GM18511 (cell line): ENCODE results near the gene CTXND1.

ENCODE experiments used
- ATAC-seq: cut with Tn5 transposase; IDR thresholded peaks from one replicate; pipeline ENCODE4 v1.9.1; 2021; ENCODE audit warnings: mild to moderate bottlenecking, moderate library complexity; ENCODE audit not compliant: unreplicated experiment

CTXND1 gene

DNA sequence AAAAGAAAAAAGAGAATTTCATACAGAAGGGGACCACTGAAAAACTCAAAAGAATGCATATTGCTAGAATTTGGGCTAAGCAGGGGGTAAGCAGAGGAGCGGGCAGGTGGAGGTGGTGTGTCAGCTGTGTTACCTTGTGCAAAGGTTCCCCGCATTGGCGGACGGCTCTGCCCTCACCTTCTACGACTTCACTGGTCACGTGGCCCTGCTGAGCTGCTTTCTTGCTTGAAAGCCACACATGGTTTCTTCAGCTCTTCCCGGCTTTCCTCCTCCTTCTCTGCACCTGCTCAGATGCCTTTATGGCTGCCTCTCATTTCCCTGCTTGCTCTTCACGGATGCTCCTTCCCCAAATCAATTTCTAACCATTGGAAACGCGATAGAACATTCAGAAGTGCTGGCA lies 68.7 kb downstream of the CTXND1 start:
- no peak for ATAC-seq

DNA sequence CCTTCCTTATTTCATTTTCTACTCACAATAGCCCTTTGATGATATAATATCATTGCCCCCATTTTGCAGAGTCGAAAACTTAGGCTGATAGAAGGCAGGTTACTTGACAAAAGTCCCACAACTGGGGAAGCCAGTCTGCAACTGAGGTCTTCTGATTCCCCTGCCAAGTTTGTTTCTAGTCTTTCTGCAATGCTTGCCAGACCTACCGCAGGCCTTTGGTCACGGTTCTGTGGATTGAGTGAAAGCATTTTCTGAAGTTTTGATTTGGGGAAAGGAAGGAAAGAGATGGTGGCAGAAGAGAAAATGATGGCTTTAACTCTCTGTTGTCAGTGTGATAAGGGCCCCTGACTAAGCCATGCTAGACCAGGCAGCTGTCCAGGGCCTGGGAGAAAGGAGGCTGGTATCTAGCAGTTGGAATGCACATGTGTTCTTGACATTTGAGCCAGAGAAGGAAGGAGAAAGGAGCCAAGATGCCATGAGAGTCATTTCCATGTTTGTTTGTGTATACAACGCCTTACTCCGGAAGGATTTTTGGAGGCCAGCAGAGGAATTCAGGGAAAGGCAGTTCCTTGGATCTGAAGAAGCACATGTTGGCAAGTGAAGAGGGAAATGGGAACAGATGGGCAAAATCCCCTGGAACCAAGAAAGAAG lies 69.3 kb downstream of the CTXND1 start:
- no peak for ATAC-seq

DNA sequence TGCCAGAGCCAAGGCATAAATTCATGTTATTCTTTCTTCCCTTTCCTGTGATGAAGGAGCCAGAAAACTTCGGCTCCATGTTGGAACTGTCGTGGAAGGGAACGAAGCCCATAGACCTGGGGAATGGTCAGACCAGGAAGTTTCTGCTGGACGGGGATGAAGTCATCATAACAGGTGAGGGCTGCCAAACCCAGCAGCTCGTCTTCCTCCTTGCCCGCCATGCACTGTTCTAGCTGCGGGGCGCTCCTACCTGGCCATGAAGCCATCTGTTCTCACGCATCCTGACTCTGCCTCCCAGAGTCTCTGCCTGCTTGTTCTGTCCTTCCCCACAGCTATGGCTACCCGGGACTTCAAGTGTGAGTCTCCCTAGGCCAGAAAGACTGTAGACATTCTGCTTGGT lies 71.0 kb downstream of the CTXND1 start:
- no peak for ATAC-seq

DNA sequence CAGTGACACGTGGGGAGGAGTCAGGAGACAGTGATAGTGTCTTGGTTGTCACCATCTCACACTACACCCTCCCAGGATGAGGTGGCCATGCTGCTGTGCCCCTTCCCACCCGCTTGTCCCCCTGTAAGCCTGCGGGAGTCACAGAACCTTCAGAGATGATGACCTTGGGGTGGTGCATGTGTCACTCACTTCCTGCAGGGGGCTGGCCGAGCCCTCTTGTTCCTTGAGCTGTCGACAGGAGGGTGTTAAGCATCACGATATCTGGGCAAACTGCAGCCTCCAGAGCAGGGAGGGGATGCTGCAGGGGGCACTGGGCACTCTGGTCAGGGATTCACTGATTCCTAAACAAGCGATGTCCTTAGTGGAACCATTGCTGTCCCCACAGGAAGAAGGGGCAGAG lies 71.5 kb downstream of the CTXND1 start:
- no peak for ATAC-seq

DNA sequence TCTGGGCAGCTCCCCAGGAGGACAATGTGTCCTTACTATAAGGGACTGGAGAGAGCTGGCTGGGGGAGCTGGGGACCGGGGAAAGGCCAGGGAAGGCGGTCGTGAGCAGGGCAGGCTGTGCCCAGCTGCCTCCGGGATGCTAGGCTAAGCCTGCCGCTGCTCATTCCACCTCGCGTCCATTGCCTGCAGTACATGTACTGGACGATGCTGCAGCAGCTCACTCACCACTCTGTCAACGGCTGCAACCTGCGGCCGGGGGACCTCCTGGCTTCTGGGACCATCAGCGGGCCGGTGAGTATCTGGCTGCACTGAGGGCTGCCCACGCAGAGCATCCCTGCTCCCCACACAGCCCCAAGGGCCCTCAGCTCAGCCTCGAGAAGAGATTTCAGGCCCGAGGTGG lies 72.1 kb downstream of the CTXND1 start:
- no peak for ATAC-seq

DNA sequence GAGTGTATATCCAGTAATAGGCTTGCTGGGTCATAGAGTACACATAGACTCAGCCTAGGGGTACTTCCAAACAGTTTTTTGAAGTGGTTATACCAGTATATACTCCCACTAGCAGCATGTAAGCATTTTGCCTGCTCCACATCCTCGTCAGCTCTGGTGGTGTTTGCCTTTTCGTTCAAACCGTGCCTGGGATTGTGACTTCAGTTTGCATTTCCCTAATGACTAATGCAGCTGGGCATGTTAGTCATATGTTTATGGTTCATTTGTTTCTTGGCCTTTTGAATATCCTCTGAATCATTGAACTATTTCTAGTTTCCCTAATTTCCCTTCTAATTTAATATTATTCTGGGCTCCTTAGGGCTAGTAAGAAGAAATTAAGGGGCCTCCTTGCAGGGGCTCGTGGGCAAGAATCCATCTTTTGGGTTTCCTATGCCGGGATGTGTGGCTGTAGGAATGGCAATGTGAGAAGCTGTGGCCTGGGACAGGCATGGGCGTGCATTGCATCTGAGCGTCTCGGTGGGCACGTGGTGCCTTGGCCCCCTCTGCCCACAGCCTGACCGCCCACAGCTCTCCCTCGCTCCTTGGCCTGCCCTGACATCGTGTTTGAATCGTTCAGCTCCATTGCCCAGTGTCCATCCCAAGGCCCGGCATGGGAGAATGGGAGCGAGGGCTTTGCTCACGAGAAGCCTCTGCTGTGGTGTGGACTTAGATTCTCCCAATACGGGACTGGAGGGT lies 72.8 kb downstream of the CTXND1 start:
- no peak for ATAC-seq

DNA sequence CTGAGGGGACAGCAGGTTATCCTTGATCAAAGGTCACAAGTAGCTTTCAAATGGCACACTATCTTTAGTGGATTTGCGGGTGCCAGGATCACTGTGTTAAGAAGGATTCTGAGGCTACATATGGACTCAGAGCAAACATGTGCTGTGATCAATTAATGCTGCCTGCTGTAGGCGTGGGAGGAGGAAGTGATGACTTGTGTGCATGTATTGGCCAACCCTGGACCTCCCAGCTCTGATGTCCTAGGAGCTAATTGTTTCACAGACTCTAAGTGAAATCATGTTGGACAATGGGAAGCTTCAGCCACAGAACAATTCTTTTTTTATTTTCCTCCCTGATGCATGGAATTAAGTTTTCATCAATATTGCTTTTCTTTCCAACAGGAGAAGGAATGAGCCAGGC lies 74.9 kb downstream of the CTXND1 start:
- no peak for ATAC-seq

DNA sequence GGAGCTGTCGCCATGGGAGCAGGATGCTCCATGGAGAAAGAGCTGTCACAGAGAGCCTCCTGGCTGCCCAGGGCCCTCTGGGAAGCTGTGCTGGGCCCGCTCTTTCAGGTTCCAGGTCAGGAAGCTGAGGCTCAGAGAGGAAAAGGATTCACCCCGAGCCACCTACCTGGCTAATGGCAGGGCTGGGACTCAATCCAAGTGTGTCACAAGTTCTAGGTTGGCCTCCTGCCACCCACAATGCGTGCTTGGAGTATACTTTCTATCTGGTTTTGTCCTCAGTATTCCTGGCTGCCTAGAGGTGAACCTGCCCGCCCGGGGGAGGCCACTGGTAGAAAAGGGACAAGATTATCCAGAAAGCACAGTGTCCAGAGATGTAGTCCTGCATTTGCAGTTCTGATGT lies 75.6 kb downstream of the CTXND1 start:
- ATAC-seq, result no peak

DNA sequence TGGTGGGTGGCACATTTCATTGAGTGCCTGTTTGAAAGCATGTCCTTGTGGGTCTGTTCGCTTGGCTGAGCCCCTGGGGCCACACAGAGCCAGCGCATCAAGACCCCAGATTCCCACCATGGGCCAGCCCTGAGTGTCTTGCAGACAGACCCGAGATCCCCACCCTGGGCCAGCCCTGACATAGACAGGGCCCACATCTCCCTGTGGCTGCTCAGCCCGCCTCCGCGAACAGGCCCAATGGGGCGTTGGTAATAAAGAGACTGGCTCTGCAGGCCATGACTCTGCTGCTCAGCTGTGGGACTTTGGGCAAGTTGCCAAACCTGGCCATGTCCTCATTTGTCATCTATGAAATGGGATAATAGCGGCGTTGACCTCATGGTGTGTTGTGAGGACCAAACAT lies 76.6 kb downstream of the CTXND1 start:
- ATAC-seq, result no peak

DNA sequence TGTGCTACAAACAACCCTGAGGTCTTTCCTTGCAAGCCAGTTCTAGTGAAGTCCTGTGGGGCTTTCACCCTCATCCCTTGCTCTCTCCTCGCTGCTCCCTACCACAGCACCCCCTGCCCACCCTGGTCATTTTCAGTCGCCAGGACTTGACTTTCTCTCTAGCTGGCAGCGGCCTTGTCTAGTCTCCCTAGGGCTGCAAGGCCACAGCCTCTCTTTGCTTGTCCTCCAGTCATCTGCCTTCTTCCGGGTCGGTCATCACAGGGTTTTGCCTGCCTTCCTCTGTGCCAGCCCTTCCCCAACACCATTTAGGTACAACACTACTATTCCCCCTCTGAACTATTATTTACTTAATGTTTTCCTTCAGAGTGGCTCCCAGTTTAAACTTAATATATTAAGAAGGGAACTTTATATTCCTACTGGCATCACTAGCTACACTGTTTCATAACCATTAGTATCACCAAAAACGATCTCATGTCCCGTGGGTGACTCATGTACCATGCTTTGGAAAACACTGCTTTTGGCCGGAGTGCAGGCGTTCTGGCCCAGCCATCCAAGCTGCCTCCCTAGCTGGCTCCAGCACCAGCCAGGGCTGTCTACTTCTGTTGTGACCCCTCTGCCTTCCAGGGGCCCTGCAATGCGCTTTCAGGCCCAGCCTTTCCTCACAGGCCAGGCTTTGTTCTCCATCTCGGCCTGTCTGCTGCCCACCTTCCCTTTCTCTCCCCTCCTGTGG lies 77.8 kb downstream of the CTXND1 start:
- no peak for ATAC-seq

DNA sequence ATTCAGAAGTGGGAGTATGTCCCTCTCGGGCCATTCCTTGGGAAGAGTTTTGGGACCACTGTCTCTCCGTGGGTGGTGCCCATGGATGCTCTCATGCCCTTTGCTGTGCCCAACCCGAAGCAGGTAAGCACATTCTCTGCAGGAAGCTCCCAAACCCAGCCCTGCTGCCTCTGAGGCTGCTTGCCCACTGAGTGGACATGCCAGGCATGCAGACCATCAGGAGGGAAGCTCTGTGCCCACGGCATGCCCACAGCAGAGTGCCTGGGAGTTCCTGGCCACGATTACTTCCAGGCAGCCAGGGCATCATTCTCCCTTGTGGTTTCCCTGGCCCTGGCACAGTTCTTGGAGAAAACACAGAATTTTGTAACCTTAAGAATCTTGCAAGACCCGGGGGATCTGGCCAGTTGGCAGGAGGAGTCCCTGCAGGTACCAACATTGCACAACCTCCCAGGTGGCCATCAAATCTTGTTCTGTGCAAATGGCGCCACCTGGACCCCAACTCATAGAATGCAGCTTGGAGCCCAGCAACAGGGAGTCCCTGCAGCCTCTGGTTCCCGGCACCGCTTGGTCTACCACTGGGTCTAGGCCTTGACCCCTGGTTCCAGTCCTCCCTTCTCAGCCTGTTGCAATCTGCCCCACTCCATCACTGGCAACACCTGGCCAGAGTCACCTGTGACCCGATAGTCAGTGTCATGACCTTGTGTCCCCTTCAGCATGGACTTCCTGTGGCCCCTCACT lies 78.8 kb downstream of the CTXND1 start:
- peak; percentile 72 for ATAC-seq

DNA sequence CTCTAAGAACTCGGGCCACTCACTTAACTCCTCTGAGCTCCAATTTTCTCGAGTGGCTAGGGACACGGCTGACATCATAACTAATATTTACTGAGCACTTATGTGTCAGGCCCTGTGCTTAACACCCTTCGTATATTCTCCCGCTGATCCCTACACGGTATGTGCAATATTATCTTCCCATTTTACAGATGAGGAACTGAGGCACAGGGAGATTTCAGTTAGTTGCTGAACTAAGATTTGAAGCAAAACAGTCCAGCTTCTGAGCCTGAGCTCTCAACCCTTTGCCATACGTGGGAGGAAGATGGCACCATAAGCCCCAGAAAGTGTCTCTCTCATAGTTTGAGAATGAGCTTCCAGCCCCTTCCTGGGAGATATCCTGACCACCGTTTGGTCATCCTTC lies 79.6 kb downstream of the CTXND1 start:
- ATAC-seq, result no peak

DNA sequence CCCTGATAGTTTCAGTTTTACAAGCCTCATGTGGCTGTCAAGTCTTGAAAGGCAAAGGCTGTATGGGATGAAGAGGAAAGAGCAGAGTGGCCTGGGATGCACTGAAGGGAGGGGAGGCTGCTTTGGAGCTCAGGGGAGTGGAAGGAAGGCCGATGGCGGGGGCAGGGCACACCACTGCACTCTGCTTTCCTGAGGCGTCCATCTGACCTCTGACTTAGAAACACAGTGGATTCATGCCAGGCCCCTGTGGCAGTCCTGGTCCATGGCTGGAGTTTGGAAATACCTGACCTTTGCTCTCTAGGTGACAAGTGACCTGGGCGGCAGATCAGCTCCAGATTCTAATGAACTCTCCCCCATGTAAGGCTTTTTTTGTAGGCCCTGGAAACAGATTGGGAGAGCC lies 80.2 kb downstream of the CTXND1 start:
- no peak for ATAC-seq

DNA sequence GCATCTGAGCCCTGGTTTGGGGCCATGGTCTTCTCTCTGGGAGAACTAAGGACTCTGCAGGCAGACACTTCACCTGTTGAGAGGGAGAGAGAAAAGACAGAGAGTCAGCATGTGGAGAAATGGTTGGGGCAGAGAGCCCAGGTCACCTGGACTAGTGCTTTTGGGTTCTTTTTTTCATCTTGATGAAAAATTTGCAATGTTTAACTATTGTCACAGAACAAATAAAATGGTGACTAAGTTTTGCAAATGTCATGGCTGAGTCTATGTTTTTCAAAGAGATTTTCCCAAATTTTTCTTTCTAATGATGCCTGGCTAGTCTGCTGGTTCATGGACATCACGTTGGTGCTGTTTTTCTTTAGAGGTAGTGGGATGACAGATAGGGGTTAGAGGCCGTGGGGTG lies 81.4 kb downstream of the CTXND1 start:
- no peak for ATAC-seq

DNA sequence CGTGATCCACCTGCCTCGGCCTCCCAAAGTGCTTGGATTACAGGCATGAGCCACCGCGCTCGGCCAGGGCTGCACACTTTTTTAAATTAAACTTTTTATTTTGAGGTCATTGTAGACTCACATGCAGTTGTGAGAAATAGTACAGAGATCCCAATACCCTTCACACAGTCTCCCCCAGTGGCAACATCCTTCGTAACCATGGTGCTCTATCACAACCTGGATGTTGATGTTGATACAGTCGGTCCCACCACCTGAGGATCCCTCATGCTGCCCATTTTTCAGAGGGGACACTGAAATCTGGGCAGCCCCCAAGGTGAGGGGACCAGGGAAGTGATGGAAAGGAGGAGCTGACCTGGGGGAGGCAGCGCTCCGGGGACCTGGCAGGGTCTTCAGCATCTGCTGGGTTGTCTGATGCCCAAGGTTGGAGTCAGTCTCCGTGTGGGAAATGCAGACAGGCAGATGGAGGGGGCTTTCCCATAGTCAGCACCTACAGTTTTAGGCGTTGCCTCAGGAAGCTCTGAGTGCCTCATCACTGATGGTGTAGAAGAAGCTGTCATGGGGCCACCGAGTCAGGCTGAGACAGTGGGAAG lies 82.2 kb downstream of the CTXND1 start:
- no peak for ATAC-seq

DNA sequence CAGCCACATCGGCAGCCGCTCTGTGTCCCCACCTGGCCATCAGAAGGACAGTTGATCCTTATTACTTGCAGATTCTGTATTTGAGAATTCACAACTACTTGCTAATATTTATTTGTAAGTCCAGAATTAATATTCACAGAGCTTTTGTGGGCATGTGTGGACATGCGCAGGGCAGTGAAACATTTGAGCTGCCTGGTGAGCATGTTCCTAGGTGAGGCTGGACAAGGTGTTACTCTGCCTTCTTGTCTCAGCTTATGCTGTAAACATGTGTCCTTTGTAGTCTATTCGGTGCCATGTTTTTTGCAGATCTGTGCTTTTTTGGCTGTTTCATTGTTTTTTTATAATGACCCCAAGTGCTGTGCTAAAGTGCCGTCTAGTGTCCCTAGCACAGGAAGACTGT lies 83.6 kb downstream of the CTXND1 start:
- no peak for ATAC-seq

DNA sequence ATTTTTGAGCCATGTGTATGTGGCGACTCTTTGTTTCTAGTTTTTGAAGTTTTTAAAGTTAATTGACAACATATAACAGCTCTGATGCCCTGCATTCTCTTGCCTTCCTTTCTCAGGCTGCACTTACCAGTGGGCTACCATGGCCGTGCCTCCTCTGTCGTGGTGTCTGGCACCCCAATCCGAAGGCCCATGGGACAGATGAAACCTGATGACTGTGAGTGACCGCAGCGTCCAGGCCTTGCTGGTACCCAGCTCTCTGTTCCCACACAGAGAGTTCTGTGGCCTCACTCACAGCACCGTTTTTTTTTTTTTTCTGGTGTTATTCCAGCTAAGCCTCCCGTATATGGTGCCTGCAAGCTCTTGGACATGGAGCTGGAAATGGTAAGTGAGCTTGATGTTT lies 84.1 kb downstream of the CTXND1 start:
- no peak for ATAC-seq

DNA sequence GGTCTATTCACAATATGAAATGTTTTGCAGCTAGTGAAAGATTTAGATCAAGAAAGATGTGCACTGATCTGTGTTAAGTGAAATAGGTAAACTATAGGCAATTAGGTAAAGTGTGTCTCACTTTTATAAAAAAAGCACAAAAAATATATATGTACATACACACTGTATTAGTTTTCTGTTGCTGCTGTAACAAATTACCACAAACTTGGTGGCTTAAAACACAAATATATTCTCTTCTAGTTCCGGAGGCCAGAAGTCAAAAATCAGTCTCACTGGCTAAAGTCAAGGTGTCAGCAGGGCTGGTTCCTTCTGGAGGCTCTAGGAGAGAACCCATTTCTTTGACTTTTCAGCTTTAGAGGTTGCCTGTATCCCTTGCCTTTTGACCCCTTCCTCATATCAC lies 88.1 kb downstream of the CTXND1 start:
- no peak for ATAC-seq

DNA sequence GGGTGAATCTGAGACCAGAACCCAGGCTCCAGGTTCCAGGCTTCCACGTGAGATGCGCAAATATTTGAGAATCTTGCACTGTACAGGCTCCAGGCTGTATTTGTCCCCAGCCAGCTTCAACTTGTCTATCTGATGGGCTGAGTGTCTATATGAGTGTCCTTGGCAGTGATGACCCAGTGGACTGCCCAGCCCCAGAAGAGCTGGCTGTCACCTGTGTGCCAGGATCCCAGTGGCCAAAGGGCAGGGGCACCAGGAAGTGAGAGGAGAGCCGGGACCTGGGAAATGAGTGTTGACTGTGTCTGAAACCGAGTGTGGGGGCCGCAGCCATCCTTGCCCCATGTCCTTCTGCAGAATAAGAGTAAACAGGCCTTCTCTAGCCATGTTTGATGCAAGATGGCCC lies 88.8 kb downstream of the CTXND1 start:
- ATAC-seq, result no peak

DNA sequence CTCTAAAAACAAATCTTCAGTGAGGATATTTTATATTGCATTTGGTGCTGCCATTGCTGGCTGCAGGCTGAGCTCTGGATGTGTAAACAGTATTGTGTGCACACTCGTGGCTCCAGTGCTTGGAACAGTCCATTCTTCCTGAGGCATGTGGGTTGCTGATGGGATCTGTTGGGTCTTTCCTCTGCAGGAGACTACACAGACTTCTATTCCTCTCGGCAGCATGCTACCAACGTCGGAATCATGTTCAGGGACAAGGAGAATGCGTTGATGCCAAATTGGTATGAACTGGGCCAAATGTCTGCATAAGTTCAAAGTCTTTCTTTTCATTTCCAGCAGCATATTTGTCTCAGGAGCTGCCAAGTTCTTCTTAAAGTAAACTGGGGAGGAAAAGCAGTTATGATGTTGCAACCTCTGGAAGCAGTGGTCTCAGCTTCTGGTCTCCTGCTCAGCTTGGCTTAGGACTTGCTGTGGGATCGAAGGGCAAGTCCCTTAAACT lies 89.9 kb downstream of the CTXND1 start:
- no peak for ATAC-seq

DNA sequence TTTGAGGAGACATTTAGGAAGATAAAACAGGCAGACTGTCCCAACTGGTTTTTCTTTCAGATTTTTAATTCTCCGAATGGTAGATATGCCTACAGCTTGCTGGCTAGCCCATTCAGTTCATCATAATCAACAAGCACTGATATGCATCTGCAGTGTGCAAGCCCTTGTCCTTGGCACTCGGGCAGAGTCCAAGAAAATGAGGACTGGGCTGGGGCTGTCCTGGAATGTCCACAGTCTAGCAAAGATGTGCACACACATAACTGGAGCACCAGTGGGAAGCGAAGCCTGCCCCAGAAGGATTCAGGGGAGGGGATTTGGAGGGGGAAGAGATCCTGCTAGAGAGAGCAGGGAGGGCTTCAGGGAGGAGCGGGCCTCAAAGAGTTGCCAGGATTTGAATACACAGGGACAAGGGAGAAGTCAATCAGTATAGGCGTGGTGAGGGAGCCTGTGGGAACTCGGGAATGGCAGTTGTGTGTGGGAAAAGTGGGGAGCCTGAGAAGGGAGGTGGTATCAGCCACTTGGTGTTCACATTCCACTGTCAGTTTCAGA lies 90.5 kb downstream of the CTXND1 start:
- no peak for ATAC-seq
